ENCODE results near the gene KCNQ1OT1. TPM values are rescaled to one million over a fixed set of nuclear protein-coding genes. Genes with fewer than 3 reads are reported as not detected.

Gene KCNQ1OT1
- polyA plus RNA-seq, 1 of the 3 experiments (the other 2 are of a cell fraction): 0.03 TPM

DNA sequence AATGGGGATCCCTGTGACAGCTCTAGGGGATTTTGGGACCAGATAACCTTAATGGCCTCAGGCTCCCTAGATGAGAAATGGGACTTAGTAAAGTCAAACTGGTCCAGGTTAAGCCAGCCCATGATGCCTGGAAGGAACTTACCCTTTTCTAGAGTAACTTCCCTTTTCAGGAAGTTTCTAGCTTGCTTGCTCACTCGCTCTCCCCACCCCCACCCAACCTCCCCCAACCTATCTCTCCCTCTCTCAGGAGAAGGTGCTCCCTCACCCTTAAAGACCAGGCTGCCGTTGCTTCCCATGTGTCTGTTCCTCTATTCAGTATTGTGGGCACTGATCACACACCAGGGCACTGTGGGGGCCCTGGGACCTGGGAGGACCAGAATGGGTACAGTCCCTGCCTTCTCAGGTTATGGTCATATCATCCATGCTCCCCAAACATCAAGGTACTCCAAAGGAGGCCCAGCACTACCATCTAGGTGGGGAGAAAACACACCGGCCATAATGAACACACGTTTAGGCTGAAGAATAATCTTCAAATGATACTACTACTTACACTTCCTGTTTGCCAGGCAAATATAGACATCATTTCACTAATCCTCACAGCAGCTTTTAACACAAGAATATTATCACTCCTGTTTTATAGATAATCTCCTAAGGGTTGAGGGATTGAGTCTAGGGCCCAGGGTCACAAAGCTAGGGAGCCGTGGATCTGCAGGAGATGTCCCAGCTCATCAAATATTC lies 18.2 kb downstream of the KCNQ1OT1 start:
- Histone ChIP-seq H3K27ac (ENCODE audit: low read depth in 2 of 2, low read length in 1 of 2) (no peak overlapping the region), H3K79me2 (ENCODE audit: insufficient read depth) (peaks cover 23% of the 10 kb centered on the region; the same call in 1 of the 2 replicates), H3K9ac (no peak overlapping the region), H3K4me1 (ENCODE audit: control insufficient read depth in 1 of 2, insufficient read depth in 2 of 2, low read depth in 1 of 2, low read length in 1 of 2) (peaks cover 0 to 15% of the 10 kb centered on the region in 2 experiments; a peak in 2 of 4 replicates), H3K9me3 (no peaks in the 10 kb centered on the region), H3K36me3 (replicated peaks in 1 of 2; ENCODE audit: control insufficient read depth in 1 of 2, insufficient read depth in 2 of 2, low read length in 1 of 2) (no peaks in the 10 kb centered on the region), H3K27me3 (ENCODE audit: insufficient read depth) (no peaks in the 10 kb centered on the region), H3F3A (replicated peaks; ENCODE audit: insufficient read depth) (no peaks in the 10 kb centered on the region), H3K9me2 (no peaks in the 10 kb centered on the region), H3K4me3 (ENCODE audit: low read depth in 2 of 2, low read length in 1 of 2) (no peak overlapping the region), H4K20me1 (ENCODE audit: insufficient read depth) (peaks cover 27% of the 10 kb centered on the region), H2AFZ (ENCODE audit: low read depth) (no peak overlapping the region), H3K4me2 (no peak overlapping the region)
- TF ChIP-seq EZH2phosphoT487 (IDR thresholded peaks at IDR 0.05; ENCODE audit: borderline replicate concordance, low read depth): no peak
- WGBS (ENCODE audit: low lambda C conversion rate): 68% methylated on average over 5 of the region's 5 CpGs
- CTCF ChIA-PET: interaction anchor here (0.6 to 2.3 kb wide), 4 partner anchors 11 to 530 kb away, joined by 3 to 9 read pairs (median 3); no protein-coding TSS in a partner anchor
- POLR2A ChIA-PET: no interaction called here
- DNase-seq: no peak

DNA sequence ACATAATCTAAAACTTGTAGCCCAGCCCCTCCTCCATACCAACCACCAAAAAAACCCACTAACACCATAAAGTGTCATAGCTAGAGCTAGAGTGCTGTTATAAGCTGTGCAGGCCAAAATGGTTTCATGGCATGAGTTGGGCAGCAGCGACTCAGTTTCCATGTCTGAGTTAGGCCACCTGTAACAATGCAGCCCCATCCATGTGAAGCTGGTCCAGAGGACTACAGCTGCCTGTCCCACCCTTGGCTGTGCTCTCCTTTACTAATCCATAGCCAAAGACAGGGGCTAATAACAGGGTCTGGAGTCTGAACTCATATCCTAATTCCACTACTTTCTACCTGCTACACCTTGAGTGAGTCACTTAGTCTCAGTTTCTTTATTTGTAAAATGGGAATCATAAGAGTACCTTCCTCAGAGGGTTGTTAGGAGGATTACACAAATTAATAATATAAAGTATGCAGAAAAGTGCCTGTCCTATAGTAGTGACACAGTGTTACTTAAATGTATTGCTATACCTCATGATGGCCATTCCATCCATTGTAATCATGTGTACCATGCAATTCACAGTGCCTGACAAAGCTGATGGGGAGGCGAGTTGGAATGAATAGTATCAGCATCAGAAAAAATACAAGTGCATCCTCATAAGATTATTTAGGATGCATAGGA lies 20.6 kb downstream of the KCNQ1OT1 start:
- no peak overlapping the region for H3K4me3 ChIP-seq (ENCODE audit: low read depth in 2 of 2, low read length in 1 of 2)
- no peaks in the 10 kb centered on the region for H3K9me2 ChIP-seq
- WGBS (ENCODE audit: low lambda C conversion rate): 74% methylated on average over 2 of the region's 2 CpGs
- ChIA-PET POLR2A (interaction anchor here (1.1 kb wide), 1 partner anchor 21 kb away, joined by 4 read pairs; the partner anchor contains the start of gene KCNQ1OT1), CTCF (interaction anchor here (1.2 to 9.2 kb wide), 6 partner anchors 13 to 209 kb away, joined by 3 to 64 read pairs (median 7); partner anchors contain the start of gene CDKN1C)
- H3K9me3 ChIP-seq: no peaks in the 10 kb centered on the region
- no peak overlapping the region for H3K9ac ChIP-seq
- no peaks in the 10 kb centered on the region for H3F3A ChIP-seq (replicated peaks; ENCODE audit: insufficient read depth)
- no peak for TF ChIP-seq TEAD4 (IDR thresholded peaks at IDR 0.05; ENCODE audit: borderline replicate concordance, insufficient read depth)
- no peak for TF ChIP-seq POLR2AphosphoS5 (IDR thresholded peaks at IDR 0.05; ENCODE audit: low read depth, low read length)
- no peak for TF ChIP-seq SMC3 (IDR thresholded peaks at IDR 0.05; ENCODE audit: low read depth, low read length)
- TF ChIP-seq, protein P1, sequence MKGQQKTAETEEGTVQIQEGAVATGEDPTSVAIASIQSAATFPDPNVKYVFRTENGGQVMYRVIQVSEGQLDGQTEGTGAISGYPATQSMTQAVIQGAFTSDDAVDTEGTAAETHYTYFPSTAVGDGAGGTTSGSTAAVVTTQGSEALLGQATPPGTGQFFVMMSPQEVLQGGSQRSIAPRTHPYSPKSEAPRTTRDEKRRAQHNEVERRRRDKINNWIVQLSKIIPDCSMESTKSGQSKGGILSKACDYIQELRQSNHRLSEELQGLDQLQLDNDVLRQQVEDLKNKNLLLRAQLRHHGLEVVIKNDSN (IDR thresholded peaks at IDR 0.05; ENCODE audit: borderline replicate concordance, low read depth): no peak
- TF ChIP-seq JUND (IDR thresholded peaks at IDR 0.05): no peak
- no peak for TF ChIP-seq EP300 (IDR thresholded peaks at IDR 0.05; ENCODE audit: borderline replicate concordance in 1 of 2, low read depth in 1 of 2, low read length in 1 of 2)
- H3K79me2 ChIP-seq (ENCODE audit: insufficient read depth): peaks cover 23% of the 10 kb centered on the region
- no peak overlapping the region for H3K27ac ChIP-seq (ENCODE audit: low read depth in 2 of 2, low read length in 1 of 2)
- H3K27me3 ChIP-seq (ENCODE audit: insufficient read depth): no peaks in the 10 kb centered on the region
- no peaks in the 10 kb centered on the region for H3K36me3 ChIP-seq (replicated peaks in 1 of 2; ENCODE audit: control insufficient read depth in 1 of 2, insufficient read depth in 2 of 2, low read length in 1 of 2)
- H3K4me1 ChIP-seq (ENCODE audit: control insufficient read depth in 1 of 2, insufficient read depth in 2 of 2, low read depth in 1 of 2, low read length in 1 of 2): peaks cover 0 to 36% of the 10 kb centered on the region in 2 experiments; a peak in 2 of 4 replicates
- no peak overlapping the region for H3K4me2 ChIP-seq
- no peak for DNase-seq
- no peak overlapping the region for H2AFZ ChIP-seq (ENCODE audit: low read depth)
- 0 out of 2 replicates have a peak, but pooled peaks cover 10% of the 10 kb centered on the region for H4K20me1 ChIP-seq (ENCODE audit: insufficient read depth)

- no peak overlapping the region for H3K27ac ChIP-seq (ENCODE audit: low read depth in 2 of 2, low read length in 1 of 2)
- H3K79me2 ChIP-seq (ENCODE audit: insufficient read depth): peaks cover 23% of the 10 kb centered on the region
- H4K20me1 ChIP-seq (ENCODE audit: insufficient read depth): 0 out of 2 replicates have a peak, but pooled peaks cover 7% of the 10 kb centered on the region
- no peaks in the 10 kb centered on the region for H3K9me3 ChIP-seq
- no peaks in the 10 kb centered on the region for H3K9me2 ChIP-seq
- H3K36me3 ChIP-seq (replicated peaks in 1 of 2; ENCODE audit: control insufficient read depth in 1 of 2, insufficient read depth in 2 of 2, low read length in 1 of 2): no peaks in the 10 kb centered on the region
- ChIA-PET CTCF (interaction anchor here (1.2 to 9.2 kb wide), 5 partner anchors 17 to 210 kb away, joined by 3 to 64 read pairs (median 5); partner anchors contain the start of gene CDKN1C), POLR2A (interaction anchor here (0.6 to 1.1 kb wide), 2 partner anchors 22 to 100 kb away, joined by 3 to 4 read pairs; partner anchors contain the start of gene KCNQ1OT1)
- H3F3A ChIP-seq (replicated peaks; ENCODE audit: insufficient read depth): no peaks in the 10 kb centered on the region
- H3K4me3 ChIP-seq (ENCODE audit: low read depth in 2 of 2, low read length in 1 of 2): no peak overlapping the region
- TF ChIP-seq FOSL2 (IDR thresholded peaks at IDR 0.05; ENCODE audit: borderline replicate concordance, low read depth): no peak
- peak; percentile 95 for TF ChIP-seq RCOR1 (IDR thresholded peaks at IDR 0.05; ENCODE audit: low read length)
- peak; percentile 69 for TF ChIP-seq GATA2 (CRISPR knock-in tag; IDR thresholded peaks at IDR 0.05)
- TF ChIP-seq EP300 (IDR thresholded peaks at IDR 0.05; ENCODE audit: borderline replicate concordance in 1 of 2, low read depth in 1 of 2, low read length in 1 of 2): peak in 1 of 2 experiments; percentile 63; a peak in 1 of 4 replicates
- no peak for TF ChIP-seq USF2 (IDR thresholded peaks at IDR 0.05; ENCODE audit: borderline replicate concordance, low read depth, low read length)
- H2AFZ ChIP-seq (ENCODE audit: low read depth): no peak overlapping the region
- no peaks in the 10 kb centered on the region for H3K27me3 ChIP-seq (ENCODE audit: insufficient read depth)
- DNase-seq: no peak
- no peak overlapping the region for H3K9ac ChIP-seq
- 33% methylated on average over 1 of the region's 1 CpG for WGBS (ENCODE audit: low lambda C conversion rate)
- no peak overlapping the region for H3K4me2 ChIP-seq
- peaks cover 0 to 43% of the 10 kb centered on the region in 2 experiments; a peak in 2 of 4 replicates for H3K4me1 ChIP-seq (ENCODE audit: control insufficient read depth in 1 of 2, insufficient read depth in 2 of 2, low read depth in 1 of 2, low read length in 1 of 2)
Observed at GRCh38 chr11:2678396-2678795, 21.4 kb downstream of the KCNQ1OT1 start.

Measured in SK-N-SH (cell line).